ENCODE results near the gene MFSD12. TPM values are rescaled to one million over a fixed set of nuclear protein-coding genes. Genes with fewer than 3 reads are reported as not detected.
"Not testable (repeated sequence)": the region's sequence is repeated elsewhere in the genome, so short reads cannot be mapped to it uniquely, and the experiment has no call there.

MFSD12 gene
- total RNA-seq, 2 experiments from 2014 or later, result 31.3 to 34.0 TPM

DNA sequence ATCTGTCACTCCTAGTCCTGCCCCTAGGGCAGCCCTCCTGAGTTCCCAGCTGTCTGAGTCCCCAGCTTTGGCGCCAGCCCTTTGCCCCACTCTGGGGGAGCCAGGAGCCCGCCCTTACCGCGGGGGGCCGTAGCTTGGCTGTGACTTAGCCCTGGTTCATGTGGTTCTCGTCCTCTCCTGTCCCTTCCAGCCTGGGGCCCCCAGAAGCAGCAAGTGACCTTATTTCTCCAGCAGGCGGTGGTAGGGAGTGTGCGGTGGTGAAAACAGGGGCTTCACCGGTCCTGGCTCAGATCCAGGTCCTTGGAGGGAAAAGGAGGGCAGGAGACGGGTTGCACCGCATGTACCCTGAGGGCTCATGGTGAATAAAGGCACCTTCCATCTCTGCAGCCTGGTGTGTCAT, 35.8 kb upstream of the MFSD12 start:
- H3K9me3 Mint-ChIP-seq, result no peaks in the 10 kb centered on the region
- CTCF ChIA-PET, result interaction anchor here (1.1 to 1.2 kb wide), 2 partner anchors 16 to 26 kb away, joined by 3 read pairs; no protein-coding TSS in a partner anchor
- H3K27me3 Mint-ChIP-seq (ENCODE audit: low read depth), result no peaks in the 10 kb centered on the region
- no peaks in the 10 kb centered on the region for H3K4me1 Mint-ChIP-seq (ENCODE audit: low read depth)
- H3K27ac Mint-ChIP-seq, result no peak overlapping the region
- no peak overlapping the region for H3K4me3 Mint-ChIP-seq
- no peaks in the 10 kb centered on the region for H3K36me3 Mint-ChIP-seq (ENCODE audit: low read depth)
- intact Hi-C loops (cut with micrococcal nuclease), result no loop called here
- no peak for DNase-seq

DNA sequence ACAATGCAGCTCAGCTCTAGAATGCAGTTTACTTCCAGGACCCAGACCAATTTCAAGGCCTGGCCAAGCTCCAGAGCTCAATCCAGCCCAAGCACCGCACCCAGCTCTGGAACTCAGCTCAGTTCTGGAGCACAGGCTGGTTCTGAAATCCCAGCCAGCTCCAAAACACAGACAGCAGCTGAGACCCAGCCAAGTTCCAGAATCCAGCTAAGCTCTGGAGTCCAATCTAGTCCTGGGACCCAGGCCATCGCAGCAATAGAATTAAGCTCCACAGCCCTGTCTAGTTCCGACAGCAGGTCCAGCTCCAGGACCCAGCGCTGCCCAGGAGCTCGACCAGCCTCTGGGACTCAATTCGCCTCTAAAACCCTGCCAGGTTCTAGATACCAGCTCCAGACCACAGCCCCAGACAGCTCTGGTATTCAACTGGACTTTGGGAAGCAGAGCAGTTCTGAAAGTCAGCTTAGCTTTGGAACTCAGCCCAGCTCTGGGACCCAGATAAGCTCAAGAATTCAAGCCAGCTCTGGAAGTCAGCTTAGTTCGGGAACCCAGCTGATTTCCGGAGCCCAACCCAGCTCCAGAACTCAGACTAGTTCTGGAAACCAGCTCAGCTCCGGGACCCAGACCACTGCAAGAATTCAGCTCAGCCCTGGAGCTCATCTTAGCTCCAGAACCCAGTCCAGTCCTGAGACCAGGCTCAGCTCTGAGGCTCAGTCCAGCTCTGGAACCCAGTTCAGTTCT, 34.7 kb upstream of the MFSD12 start:
- intact Hi-C loops (cut with micrococcal nuclease), result no loop called here
- Mint-ChIP-seq H3K27me3 (ENCODE audit: low read depth) (no peaks in the 10 kb centered on the region), H3K4me3 (no peak overlapping the region), H3K9me3 (no peaks in the 10 kb centered on the region), H3K27ac (no peak overlapping the region), H3K36me3 (ENCODE audit: low read depth) (no peaks in the 10 kb centered on the region), H3K4me1 (ENCODE audit: low read depth) (no peaks in the 10 kb centered on the region)
- CTCF ChIA-PET, result interaction anchor here (0.6 to 2.0 kb wide), 8 partner anchors 17 to 124 kb away, joined by 3 to 5 read pairs (median 4); no protein-coding TSS in a partner anchor
- DNase-seq, result no peak

DNA sequence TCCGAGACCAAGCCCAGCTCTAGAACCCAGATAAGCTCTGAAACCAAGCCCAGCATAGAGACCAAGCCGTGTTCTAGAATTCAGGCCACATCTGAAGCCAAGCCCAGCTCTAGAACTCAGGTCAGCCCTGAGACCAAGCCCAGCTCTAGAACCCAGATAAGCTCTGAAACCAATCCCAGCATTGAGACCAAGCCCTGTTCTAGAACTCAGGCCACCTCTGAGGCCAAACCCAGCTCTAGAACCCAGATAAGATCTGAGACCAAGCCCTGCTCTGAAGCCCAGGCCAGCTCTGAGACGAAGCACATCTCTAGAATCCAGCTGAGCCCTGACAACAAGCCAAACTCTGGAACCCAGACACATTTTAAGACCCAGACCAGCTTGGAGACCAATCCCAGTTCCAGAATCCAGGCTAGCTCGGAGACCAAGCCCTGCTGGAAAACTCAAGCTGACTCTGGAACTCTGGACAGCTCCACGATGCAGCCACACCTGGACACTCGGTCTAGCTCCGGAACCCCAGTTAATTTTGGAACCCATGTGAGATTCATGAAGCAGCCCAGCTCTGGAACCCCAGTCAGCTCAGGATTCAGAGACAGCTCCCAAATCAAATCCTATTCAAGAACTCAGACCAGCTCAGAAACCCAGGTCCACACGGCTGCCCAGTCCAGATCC, 33.7 kb upstream of the MFSD12 start:
- intact Hi-C loops (cut with micrococcal nuclease), result no loop called here
- H3K4me3 Mint-ChIP-seq, result no peak overlapping the region
- no peaks in the 10 kb centered on the region for H3K9me3 Mint-ChIP-seq
- no peaks in the 10 kb centered on the region for H3K4me1 Mint-ChIP-seq (ENCODE audit: low read depth)
- DNase-seq, result no peak
- no peaks in the 10 kb centered on the region for H3K36me3 Mint-ChIP-seq (ENCODE audit: low read depth)
- CTCF ChIA-PET, result interaction anchor here (0.5 to 2.0 kb wide), 8 partner anchors 22 to 115 kb away, joined by 3 to 7 read pairs (median 4); no protein-coding TSS in a partner anchor
- no peak overlapping the region for H3K27ac Mint-ChIP-seq
- no peaks in the 10 kb centered on the region for H3K27me3 Mint-ChIP-seq (ENCODE audit: low read depth)

DNA sequence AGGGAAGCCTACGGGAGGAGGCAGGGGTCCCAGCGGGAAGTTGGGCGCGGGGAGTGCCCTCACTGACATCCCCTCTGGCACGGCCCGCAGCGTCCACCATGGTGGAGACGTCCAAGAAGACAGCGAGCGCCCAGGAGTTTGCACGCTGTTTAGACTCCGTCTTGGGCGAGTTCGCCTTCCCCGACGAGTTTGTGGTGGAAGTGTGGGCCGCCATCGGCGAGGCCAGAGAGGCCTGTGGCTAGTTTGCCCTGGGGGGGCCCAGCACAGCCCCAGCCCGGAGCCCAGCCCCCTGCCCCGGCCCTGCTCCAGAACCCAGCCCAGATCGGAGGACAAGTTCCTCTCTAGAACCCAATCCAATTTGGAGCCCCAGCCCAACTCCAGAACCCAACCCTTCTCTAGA, 32.6 kb upstream of the MFSD12 start:
- CTCF ChIA-PET, result interaction anchor here (0.5 to 0.7 kb wide), 4 partner anchors 10 to 284 kb away, joined by 3 to 5 read pairs (median 4); no protein-coding TSS in a partner anchor
- Mint-ChIP-seq H3K27me3 (ENCODE audit: low read depth) (no peaks in the 10 kb centered on the region), H3K4me3 (no peak overlapping the region), H3K9me3 (no peaks in the 10 kb centered on the region), H3K27ac (no peak overlapping the region), H3K36me3 (ENCODE audit: low read depth) (no peaks in the 10 kb centered on the region), H3K4me1 (ENCODE audit: low read depth) (no peaks in the 10 kb centered on the region)
- no peak for DNase-seq
- intact Hi-C loops (cut with micrococcal nuclease), result loop anchor here (10.0 kb wide), 1 partner anchor 115 kb away; the partner anchor contains the start of genes PIP5K1C and TJP3

DNA sequence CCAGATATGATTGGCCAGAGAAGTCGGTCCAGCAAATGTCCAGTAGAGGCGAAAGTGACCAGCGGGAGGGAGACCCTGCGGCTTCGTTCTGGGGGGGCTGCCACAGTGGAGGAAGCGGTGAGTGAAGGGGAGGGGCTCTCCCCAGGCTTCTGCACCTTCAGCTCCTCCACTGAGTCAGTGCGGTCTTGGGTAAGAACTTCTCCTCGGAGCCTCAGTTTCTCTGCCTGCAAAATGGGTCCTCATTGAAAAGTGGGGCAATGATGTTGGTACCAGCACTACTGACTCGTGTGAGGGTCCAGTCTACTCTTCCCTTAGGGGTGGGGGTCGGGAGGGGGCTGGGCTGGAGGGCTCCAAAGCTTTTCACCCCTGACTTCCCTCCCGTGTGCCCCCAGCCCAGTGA, 32.1 kb upstream of the MFSD12 start:
- Mint-ChIP-seq H3K27ac (no peak overlapping the region), H3K9me3 (no peaks in the 10 kb centered on the region), H3K4me1 (ENCODE audit: low read depth) (no peaks in the 10 kb centered on the region), H3K36me3 (ENCODE audit: low read depth) (no peaks in the 10 kb centered on the region), H3K4me3 (no peak overlapping the region), H3K27me3 (ENCODE audit: low read depth) (no peaks in the 10 kb centered on the region)
- DNase-seq, result no peak
- intact Hi-C loops (cut with micrococcal nuclease), result loop anchor here (10.0 kb wide), 1 partner anchor 115 kb away; the partner anchor contains the start of genes PIP5K1C and TJP3
- CTCF ChIA-PET, result interaction anchor here (0.7 kb wide), 1 partner anchor 95 kb away, joined by 5 read pairs; no protein-coding TSS in a partner anchor

DNA sequence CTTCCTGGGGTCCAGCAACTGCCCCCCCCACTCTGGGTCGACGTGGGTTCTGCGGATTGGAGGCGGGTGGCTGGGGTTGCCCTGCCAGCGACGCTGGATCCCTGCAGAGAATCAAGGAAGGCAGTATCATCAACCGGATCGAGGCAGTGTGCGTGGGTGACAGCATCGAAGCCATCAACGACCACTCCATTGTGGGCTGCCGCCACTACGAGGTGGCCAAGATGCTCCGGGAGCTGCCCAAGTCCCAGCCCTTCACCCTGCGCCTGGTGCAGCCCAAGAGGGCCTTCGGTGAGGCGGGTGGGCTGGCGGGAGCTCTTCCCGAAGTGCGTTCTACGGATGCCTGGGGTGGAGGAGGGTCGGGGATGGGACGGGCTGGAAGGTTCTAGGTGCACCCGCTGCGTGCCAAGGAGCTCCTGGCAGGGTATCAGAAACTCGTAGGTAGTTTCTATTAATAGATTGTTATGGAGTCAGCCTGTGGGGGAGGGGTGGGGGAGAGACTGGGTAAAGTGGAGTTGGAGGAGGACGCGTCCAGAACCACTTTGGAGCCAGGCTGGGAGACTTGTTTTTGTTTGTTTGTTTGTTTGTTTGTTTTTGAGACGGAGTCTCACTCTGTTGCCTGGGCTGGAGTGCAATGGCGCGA, 29.4 kb upstream of the MFSD12 start:
- CTCF ChIA-PET, result interaction anchor here (1.3 to 1.7 kb wide), 2 partner anchors 18 to 35 kb away, joined by 4 read pairs; no protein-coding TSS in a partner anchor
- Mint-ChIP-seq H3K9me3 (no peaks in the 10 kb centered on the region), H3K4me1 (ENCODE audit: low read depth) (no peaks in the 10 kb centered on the region), H3K27ac (no peak overlapping the region), H3K4me3 (no peak overlapping the region), H3K36me3 (ENCODE audit: low read depth) (no peaks in the 10 kb centered on the region), H3K27me3 (ENCODE audit: low read depth) (no peaks in the 10 kb centered on the region)
- intact Hi-C loops (cut with micrococcal nuclease), result loop anchor here (1.0 to 10.0 kb wide), 2 partner anchors 31 to 118 kb away; partner anchors contain the start of genes PIP5K1C and TJP3
- no peak for DNase-seq

DNA sequence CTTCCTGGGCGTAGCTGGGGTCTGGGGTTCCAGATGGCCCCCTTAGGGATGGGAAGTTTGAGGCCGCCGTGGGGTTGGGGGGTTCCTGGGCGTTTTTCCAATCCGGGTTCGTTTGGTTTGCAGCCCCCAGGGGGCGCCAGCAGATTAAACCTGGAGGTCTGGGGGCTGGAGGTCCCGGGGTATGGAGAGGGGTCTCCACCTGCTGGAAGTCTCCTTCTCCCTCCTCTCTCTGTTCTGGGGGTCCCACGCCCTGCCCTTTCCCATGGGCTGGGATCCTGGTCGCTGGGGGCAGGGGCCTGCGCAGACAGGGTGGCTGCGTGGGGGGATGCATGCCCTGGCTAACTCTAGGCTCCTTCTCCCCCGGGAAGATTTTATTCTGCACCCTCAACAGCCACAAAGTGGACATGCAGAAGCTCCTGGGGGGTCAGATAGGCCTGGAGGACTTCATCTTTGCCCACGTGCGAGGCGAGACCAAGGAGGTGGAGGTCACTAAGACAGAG, 28.8 kb upstream of the MFSD12 start:
- CTCF ChIA-PET, result interaction anchor here (0.9 to 1.7 kb wide), 5 partner anchors 13 to 40 kb away, joined by 4 to 6 read pairs (median 4); no protein-coding TSS in a partner anchor
- intact Hi-C loops (cut with micrococcal nuclease), result loop anchor here (1.0 to 10.0 kb wide), 2 partner anchors 32 to 119 kb away; partner anchors contain the start of genes PIP5K1C and TJP3
- peak; percentile 34 for DNase-seq
- H3K9me3 Mint-ChIP-seq, result no peaks in the 10 kb centered on the region
- no peaks in the 10 kb centered on the region for H3K27me3 Mint-ChIP-seq (ENCODE audit: low read depth)
- H3K36me3 Mint-ChIP-seq (ENCODE audit: low read depth), result no peaks in the 10 kb centered on the region
- H3K4me3 Mint-ChIP-seq, result peak overlapping the region; percentile 24
- H3K27ac Mint-ChIP-seq, result no peak overlapping the region
- no peaks in the 10 kb centered on the region for H3K4me1 Mint-ChIP-seq (ENCODE audit: low read depth)

DNA sequence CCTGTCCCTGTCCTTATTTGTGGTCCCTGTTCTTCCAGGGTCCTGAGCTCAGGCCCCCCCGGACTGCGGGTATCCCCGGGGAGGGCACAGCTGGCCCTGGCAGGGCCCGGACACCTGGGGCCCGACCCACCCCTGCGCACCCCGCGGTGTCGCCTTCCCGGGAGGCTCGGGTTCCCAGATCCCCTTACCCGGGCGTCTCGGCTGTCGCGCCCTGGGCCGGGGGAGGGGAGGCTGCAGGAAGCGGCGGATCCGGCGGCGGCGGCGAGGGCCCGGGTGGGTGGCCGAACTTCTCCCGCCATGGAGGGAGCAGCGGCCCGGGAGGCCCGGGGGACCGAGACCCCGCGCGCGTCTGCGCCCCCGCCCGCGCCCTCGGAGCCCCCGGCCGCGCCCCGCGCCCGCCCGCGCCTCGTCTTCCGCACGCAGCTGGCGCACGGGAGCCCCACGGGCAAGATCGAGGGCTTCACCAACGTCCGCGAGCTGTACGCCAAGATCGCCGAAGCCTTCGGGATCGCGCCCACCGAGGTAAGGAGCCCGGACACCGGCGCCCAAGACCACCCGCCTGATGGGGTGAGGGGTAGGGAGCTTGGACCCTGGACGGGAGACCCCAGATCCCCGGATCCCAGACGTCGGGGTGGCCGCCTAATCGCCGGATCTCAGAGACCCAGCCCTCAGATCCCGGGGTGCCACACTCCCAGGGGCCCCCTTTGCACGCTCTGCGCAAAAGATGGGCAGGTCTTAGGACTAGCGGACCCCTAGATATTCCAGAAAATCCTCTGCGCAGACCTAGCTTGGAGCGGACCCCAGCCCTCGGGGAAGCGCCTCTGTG, 28.1 kb upstream of the MFSD12 start, which contains the start of gene GIPC3:
Gene GIPC3 (plus strand): TSS at position 178 of the 826 bp plus-strand sequence. CDS start 120 bp downstream, at position 298.
- H3K27ac Mint-ChIP-seq, result no peak within 1 kb of the TSS
- intact Hi-C loops (cut with micrococcal nuclease), result loop anchor here (1.0 to 10.0 kb wide), 2 partner anchors 33 to 119 kb away; partner anchors contain the start of genes PIP5K1C and TJP3
- CTCF ChIA-PET, result interaction anchor here (0.9 to 1.7 kb wide), 7 partner anchors 11 to 40 kb away, joined by 4 to 6 read pairs (median 4); no protein-coding TSS in a partner anchor
- no peaks in the 10 kb centered on the region for H3K27me3 Mint-ChIP-seq (ENCODE audit: low read depth)
- DNase-seq, result no peak
- H3K4me3 Mint-ChIP-seq, result peak within 1 kb of the TSS; percentile 24
- no peaks in the 10 kb centered on the region for H3K36me3 Mint-ChIP-seq (ENCODE audit: low read depth)
- no peaks in the 10 kb centered on the region for H3K4me1 Mint-ChIP-seq (ENCODE audit: low read depth)
- no peaks in the 10 kb centered on the region for H3K9me3 Mint-ChIP-seq

DNA sequence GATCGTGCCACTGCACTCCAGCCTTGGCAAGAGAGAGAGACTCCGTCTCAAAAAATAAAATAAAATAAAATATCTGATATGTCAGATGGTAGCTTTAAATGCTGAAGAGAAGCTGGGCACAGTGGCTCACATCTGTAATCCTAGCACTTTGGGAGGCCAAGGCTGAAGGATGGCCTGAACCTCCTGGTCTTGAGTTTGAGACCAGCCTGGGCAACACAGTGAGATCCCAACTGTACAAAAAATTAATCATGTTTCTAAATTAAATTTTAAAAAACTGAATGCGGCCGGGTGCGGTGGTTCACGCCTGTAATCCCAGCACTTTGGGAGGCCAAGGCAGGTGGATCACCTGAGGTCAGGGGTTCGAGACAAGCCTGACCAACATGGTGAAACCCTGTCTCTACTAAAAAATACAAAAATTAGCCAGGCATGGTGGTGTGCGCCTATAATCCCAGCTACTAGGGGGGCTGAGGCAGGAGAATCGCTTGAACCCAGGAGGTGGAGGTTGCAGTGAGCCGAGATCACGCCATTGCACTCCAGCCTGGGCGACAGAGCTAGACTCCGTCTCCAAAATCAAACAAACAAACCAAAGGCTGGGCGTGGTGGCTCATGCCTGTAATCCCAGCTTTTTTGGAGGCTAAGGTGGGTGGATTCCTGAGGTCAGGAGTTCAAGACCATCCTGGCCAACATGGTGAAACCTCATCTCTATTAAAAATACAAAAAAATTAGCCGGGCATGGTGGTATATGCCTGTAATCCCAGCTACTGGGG, 26.8 kb upstream of the MFSD12 start:
- CTCF ChIA-PET, result interaction anchor here (0.7 to 1.5 kb wide), 2 partner anchors 20 to 39 kb away, joined by 3 to 4 read pairs; no protein-coding TSS in a partner anchor
- H3K36me3 Mint-ChIP-seq (ENCODE audit: low read depth); H3K4me3 Mint-ChIP-seq; H3K27ac Mint-ChIP-seq; DNase-seq; H3K27me3 Mint-ChIP-seq (ENCODE audit: low read depth); H3K4me1 Mint-ChIP-seq (ENCODE audit: low read depth); H3K9me3 Mint-ChIP-seq: not testable (repeated sequence)
- intact Hi-C loops (cut with micrococcal nuclease), result loop anchor here (10.0 kb wide), 1 partner anchor 121 kb away; the partner anchor contains the start of genes PIP5K1C and TJP3

DNA sequence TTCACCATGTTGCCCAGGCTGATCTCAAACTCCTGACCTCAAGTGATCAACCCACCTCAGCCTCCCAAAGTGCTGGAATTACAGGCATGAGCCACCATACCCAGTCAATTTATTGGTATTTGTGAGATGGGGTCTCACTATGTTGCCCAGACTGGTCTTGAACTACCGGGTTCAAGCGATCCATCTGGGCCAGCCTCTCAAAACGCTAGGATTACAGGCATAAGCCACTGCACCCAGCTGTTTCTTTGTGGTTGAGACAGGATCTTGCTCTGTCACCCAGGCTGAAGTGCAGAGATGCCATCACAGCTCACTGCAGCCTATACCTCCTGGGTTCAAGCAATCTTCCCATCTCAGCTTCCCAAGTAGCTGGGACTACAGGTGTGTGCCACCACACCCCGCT, 24.4 kb upstream of the MFSD12 start:
- CTCF ChIA-PET; H3K36me3 Mint-ChIP-seq (ENCODE audit: low read depth); H3K4me3 Mint-ChIP-seq; H3K27me3 Mint-ChIP-seq (ENCODE audit: low read depth); H3K27ac Mint-ChIP-seq; DNase-seq; H3K4me1 Mint-ChIP-seq (ENCODE audit: low read depth); H3K9me3 Mint-ChIP-seq: not testable (repeated sequence)
- intact Hi-C loops (cut with micrococcal nuclease), result loop anchor here (10.0 kb wide), 1 partner anchor 123 kb away; the partner anchor contains the start of genes PIP5K1C and TJP3
